B cell (primary cell): ENCODE measurements around the gene SEMA3B.

ENCODE experiments used
- EZH2 ChIP-seq: IDR thresholded peaks from 2 replicates; pipeline ENCODE4 v1.6.1; 2012; ENCODE audit warnings: borderline replicate concordance, low read depth, mild to moderate bottlenecking, moderate library complexity, low read length; ENCODE audit not compliant: insufficient read depth, poor library complexity, severe bottlenecking
- TF ChIP-seq, protein P1 (sequence below): fragments of 200-600 bp; IDR thresholded peaks from one replicate; pipeline ENCODE4 v1.8.0; 2022; ENCODE audit warnings: antibody characterized with exemption, mild to moderate bottlenecking

GRCh38 chr3:50288387-50289007 lies 19.6 kb downstream of the SEMA3B start:
- no peak for TF ChIP-seq EZH2
- TF ChIP-seq, protein P1, sequence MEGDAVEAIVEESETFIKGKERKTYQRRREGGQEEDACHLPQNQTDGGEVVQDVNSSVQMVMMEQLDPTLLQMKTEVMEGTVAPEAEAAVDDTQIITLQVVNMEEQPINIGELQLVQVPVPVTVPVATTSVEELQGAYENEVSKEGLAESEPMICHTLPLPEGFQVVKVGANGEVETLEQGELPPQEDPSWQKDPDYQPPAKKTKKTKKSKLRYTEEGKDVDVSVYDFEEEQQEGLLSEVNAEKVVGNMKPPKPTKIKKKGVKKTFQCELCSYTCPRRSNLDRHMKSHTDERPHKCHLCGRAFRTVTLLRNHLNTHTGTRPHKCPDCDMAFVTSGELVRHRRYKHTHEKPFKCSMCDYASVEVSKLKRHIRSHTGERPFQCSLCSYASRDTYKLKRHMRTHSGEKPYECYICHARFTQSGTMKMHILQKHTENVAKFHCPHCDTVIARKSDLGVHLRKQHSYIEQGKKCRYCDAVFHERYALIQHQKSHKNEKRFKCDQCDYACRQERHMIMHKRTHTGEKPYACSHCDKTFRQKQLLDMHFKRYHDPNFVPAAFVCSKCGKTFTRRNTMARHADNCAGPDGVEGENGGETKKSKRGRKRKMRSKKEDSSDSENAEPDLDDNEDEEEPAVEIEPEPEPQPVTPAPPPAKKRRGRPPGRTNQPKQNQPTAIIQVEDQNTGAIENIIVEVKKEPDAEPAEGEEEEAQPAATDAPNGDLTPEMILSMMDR: no peak
